Thyroid gland (tissue), 4 donors: Measurements from ENCODE around the gene TMEM225B. TPM values are rescaled to one million over a fixed set of nuclear protein-coding genes. Genes with fewer than 3 reads are reported as not detected.

ENCODE experiments used
- DNase-seq, 2 donors: peaks; one replicate each; pipeline ENCODE4 v3.0.0-alpha.2; 2019
- H3K27ac ChIP-seq, 3 donors: fragments of 200-600 bp; sonication (generic); 1 replicate in 2 of 3; 2 replicates in 1 of 3; pipeline ENCODE4 v1.5.1; 2016 to 2019; ENCODE audit warnings: mild to moderate bottlenecking in 1 of 3, moderate library complexity in 1 of 3
- H3K27me3 ChIP-seq: fragments of 200-600 bp; sonication (generic); one replicate; pipeline ENCODE4 v1.5.1; 2019
- H3K36me3 ChIP-seq, 2 donors: fragments of 200-600 bp; sonication (generic); one replicate each; pipeline ENCODE4 v1.5.1; 2016 to 2019
- H3K4me1 ChIP-seq, 2 donors: fragments of 200-600 bp; sonication (generic); one replicate each; pipeline ENCODE4 v1.5.1; 2017 to 2019
- H3K4me3 ChIP-seq, 3 donors: fragments of 200-600 bp; sonication (generic); replicated peaks in 1 of 3; 1 replicate in 2 of 3; 2 replicates in 1 of 3; pipeline ENCODE4 v1.5.1; 2016; ENCODE audit warnings: mild to moderate bottlenecking in 1 of 3
- H3K9me3 ChIP-seq: fragments of 200-600 bp; sonication (generic); one replicate; pipeline ENCODE4 v1.5.1; 2017
- POLR2A ChIP-seq, 2 donors: fragments of 450-650 bp; IDR thresholded peaks; one replicate each; pipeline ENCODE4 v1.6.1; 2017; ENCODE audit warnings: antibody characterized with exemption in 2 of 2, mild to moderate bottlenecking in 2 of 2, moderate library complexity in 1 of 2
- WGBS, 2 donors: methylation state at CpG; one replicate each; pipeline ENCODE4 v1.1.5; 2017; 5-methylcytosine and 5-hydroxymethylcytosine counted together
- intact Hi-C: fragments of 100-400 bp; cut with DNase I; formaldehyde crosslinking; loops from one replicate; pipeline ENCODE4 v1.15.1; 2023
- total RNA-seq, 4 donors: library from RNA; depleted of rRNA; stranded (reverse); fragments of >200 nt; gene quantifications; one replicate each; pipeline ENCODE4 v1.2.3, GENCODE V29; 2016
- TF ChIP-seq, protein P1 (sequence below), 6 experiments: fragments of 200-600 bp in 3 of 6; fragments of 450-650 bp in 3 of 6; sonication (generic) in 3 of 6; IDR thresholded peaks; one replicate each; pipeline ENCODE4 v1.5.1; 2016 to 2019; ENCODE audit warnings: antibody characterized with exemption in 6 of 6, mild to moderate bottlenecking in 2 of 6, inconsistent platforms in 1 of 6, moderate library complexity in 1 of 6

The TMEM225B gene
- total RNA-seq, 4 donors from 2014 or later = 1.1 to 3.2 (median 2.3) TPM

DNA sequence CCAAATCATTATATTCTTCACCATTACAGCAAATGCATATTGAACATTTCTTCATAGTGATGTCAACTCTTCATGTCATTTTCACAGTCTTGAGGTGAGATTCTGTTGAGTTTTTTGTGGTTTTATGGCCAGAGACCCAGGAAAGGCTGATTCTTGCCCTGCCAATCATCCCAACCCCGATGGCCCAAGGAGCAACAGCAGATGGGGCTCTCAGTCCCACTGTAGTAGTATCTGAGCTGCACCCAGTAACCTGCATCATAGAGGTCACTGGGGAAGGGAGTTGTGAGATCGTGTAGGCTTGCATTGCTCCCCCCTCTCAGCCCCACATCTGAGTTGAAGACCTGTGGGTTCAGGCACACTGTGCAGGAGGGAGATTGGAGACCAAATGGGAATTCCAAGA is 45.4 kb downstream of the TMEM225B start:
- H3K36me3 ChIP-seq = no peaks in the 10 kb centered on the region
- H3K4me3 ChIP-seq = no peak overlapping the region
- H3K4me1 ChIP-seq = no peaks in the 10 kb centered on the region
- no peaks in the 10 kb centered on the region for H3K9me3 ChIP-seq
- no peaks in the 10 kb centered on the region for H3K27me3 ChIP-seq
- H3K27ac ChIP-seq = no peak overlapping the region
- intact Hi-C loops = no loop called here
- WGBS, 2 donors = 94 to 98% methylated on average over 2 of the region's 2 CpGs
- DNase-seq = no peak
- TF ChIP-seq POLR2A (IDR thresholded peaks at IDR 0.05) = no peak
- TF ChIP-seq, protein P1, sequence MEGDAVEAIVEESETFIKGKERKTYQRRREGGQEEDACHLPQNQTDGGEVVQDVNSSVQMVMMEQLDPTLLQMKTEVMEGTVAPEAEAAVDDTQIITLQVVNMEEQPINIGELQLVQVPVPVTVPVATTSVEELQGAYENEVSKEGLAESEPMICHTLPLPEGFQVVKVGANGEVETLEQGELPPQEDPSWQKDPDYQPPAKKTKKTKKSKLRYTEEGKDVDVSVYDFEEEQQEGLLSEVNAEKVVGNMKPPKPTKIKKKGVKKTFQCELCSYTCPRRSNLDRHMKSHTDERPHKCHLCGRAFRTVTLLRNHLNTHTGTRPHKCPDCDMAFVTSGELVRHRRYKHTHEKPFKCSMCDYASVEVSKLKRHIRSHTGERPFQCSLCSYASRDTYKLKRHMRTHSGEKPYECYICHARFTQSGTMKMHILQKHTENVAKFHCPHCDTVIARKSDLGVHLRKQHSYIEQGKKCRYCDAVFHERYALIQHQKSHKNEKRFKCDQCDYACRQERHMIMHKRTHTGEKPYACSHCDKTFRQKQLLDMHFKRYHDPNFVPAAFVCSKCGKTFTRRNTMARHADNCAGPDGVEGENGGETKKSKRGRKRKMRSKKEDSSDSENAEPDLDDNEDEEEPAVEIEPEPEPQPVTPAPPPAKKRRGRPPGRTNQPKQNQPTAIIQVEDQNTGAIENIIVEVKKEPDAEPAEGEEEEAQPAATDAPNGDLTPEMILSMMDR (IDR thresholded peaks at IDR 0.05) = no peak

DNA sequence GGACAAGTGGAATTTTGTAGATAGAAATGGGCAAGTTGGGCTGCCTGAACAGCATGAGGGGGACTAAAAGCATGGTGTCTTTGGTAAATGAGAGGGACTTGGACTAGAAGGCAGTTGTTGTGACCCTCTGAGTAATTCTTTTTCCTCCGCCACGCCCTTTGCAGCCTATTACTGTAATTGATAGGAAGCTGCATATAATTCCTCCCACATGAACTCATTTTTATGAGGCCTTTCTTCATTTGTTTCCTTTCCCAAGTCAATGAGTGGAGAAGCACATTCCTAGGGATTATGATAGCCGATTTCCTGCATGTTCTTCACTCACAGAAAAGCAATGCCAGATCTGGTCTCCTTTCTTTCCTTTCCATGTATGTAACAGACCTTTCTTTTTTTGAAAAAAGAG is 46.4 kb downstream of the TMEM225B start:
- no peak overlapping the region for H3K27ac ChIP-seq
- no peaks in the 10 kb centered on the region for H3K27me3 ChIP-seq
- no peaks in the 10 kb centered on the region for H3K36me3 ChIP-seq
- DNase-seq = no peak
- intact Hi-C loops = no loop called here
- TF ChIP-seq, protein P1 (IDR thresholded peaks at IDR 0.05) = no peak
- TF ChIP-seq POLR2A (IDR thresholded peaks at IDR 0.05) = no peak
- no peaks in the 10 kb centered on the region for H3K9me3 ChIP-seq
- no peak overlapping the region for H3K4me3 ChIP-seq
- H3K4me1 ChIP-seq = no peaks in the 10 kb centered on the region
- WGBS, 2 donors = 95 to 98% methylated on average over 3 of the region's 3 CpGs

DNA sequence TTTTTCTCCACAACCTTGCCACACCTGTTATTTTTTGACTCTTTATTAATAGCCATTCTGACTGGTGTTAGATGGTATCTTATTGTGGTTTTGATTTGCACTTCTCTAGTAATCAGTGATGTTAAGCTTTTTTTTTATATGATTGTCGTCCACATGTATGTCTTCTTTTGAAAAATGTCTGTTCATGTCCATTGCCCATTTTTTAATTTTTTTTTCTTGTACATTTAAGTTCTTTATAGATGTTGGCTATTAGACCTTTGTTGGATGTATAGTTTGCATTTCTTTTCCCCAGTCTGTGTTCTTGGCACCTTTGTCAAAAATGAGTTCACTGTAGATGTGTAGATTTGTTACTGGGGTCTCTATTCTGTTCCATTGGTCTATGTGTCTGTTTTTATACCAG is 47.5 kb downstream of the TMEM225B start:
- intact Hi-C loops = no loop called here
- Histone ChIP-seq H3K27ac (no peak overlapping the region), H3K9me3 (no peaks in the 10 kb centered on the region), H3K36me3 (no peaks in the 10 kb centered on the region), H3K4me3 (no peak overlapping the region), H3K27me3 (no peaks in the 10 kb centered on the region), H3K4me1 (no peaks in the 10 kb centered on the region)
- WGBS, 2 donors = 93 to 96% methylated on average over 1 of the region's 1 CpG
- no peak for TF ChIP-seq POLR2A (IDR thresholded peaks at IDR 0.05)
- TF ChIP-seq, protein P1 (IDR thresholded peaks at IDR 0.05) = no peak
- no peak for DNase-seq

DNA sequence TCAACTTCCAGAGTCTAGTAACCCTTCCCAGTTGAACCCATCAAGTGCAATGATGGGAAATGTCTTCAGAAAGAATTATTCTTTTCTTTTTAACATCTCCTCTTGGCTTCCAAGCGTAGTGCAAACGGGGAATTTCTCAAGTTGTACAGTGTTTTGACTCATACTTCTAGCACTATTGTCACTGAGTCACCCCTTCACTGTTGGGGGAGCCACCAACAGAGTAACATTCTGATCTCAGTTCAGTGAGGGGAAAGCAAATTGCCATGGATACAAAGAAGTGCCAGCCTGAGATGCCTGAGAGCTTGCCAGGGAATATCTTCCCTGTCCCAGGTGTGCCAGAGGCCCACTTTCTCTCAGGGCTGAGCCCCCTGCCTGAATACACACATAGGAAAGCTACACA is 50.8 kb downstream of the TMEM225B start:
- no peak for DNase-seq
- no peaks in the 10 kb centered on the region for H3K27me3 ChIP-seq
- no peak for TF ChIP-seq POLR2A (IDR thresholded peaks at IDR 0.05)
- TF ChIP-seq, protein P1 (IDR thresholded peaks at IDR 0.05) = no peak
- 82 to 93% methylated on average over 2 of the region's 2 CpGs for WGBS, 2 donors
- intact Hi-C loops = no loop called here
- no peaks in the 10 kb centered on the region for H3K9me3 ChIP-seq
- no peaks in the 10 kb centered on the region for H3K4me1 ChIP-seq
- no peaks in the 10 kb centered on the region for H3K36me3 ChIP-seq
- H3K27ac ChIP-seq = no peak overlapping the region
- no peak overlapping the region for H3K4me3 ChIP-seq

DNA sequence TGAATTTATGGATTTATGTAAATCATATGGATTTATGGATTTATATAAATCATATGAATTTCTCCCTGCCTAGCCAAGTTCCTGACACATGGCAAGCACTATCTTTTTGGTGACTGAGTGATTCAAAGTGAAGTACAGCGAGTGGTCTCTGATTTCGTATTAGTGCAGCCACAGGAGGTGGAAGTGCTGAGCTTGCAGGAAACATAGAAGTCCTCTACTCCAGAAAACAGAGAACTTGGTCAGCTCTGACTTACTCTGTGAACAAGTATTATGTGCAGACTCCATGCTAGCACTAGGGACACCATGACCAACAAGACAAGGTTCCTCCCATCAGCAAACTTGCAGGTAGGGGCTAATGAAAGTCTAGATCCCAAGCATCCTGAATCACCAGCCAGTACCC is 53.2 kb downstream of the TMEM225B start:
- DNase-seq = no peak
- TF ChIP-seq POLR2A (IDR thresholded peaks at IDR 0.05) = no peak
- TF ChIP-seq, protein P1 (IDR thresholded peaks at IDR 0.05) = no peak
- intact Hi-C loops = no loop called here
- no peaks in the 10 kb centered on the region for H3K36me3 ChIP-seq
- no peak overlapping the region for H3K27ac ChIP-seq
- no peak overlapping the region for H3K4me3 ChIP-seq
- 94 to 97% methylated on average over 2 of the region's 2 CpGs for WGBS, 2 donors
- H3K4me1 ChIP-seq = no peaks in the 10 kb centered on the region
- H3K9me3 ChIP-seq = no peaks in the 10 kb centered on the region
- no peaks in the 10 kb centered on the region for H3K27me3 ChIP-seq
